A549 (cell line): Measurements from ENCODE around the gene FANCI. TPM values are rescaled to one million over a fixed set of nuclear protein-coding genes. Genes with fewer than 3 reads are reported as not detected.

Experiments used
- ATAC-seq, 2 experiments: fragments of 200-7000 bp in 1 of 2; fragments of >200 bp in 1 of 2; cut with Nextera tagmentation in 1 of 2; cut with Tn5 transposase in 1 of 2; 3 replicates each; pipeline versions ENCODE4 v1.8.0 to v1.9.1; 2018 to 2020; ENCODE audit warnings: mild to moderate bottlenecking in 1 of 2, moderate library complexity in 1 of 2
- CTCF ChIA-PET: fragments of 300-600 bp; sonication (Branson Sonifier 250); formaldehyde crosslinking; extraction: SDS; loops from one replicate; lab custom pipeline; 2021; ENCODE audit warnings: antibody characterized with exemption, inconsistent platforms; lab: Yijun Ruan, JAX
- POLR2A ChIA-PET: fragments of 350-600 bp; formaldehyde crosslinking; extraction: SDS; loops from one replicate; lab custom pipeline; 2021; ENCODE audit warnings: antibody characterized with exemption, inconsistent platforms; lab: Yijun Ruan, JAX
- DNase-seq, 2 experiments: peaks; one replicate each; pipeline versions ENCODE4 v3.0.0 to v3.0.0-alpha.2; 2011 to 2016; ENCODE audit warnings: low read depth in 1 of 2, low spot score in 1 of 2
- FAIRE-seq: peaks from 2 replicates; lab custom pipeline; 2011; peaks lifted over from hg19 to GRCh38; lab: Jason Lieb, UNC
- H3K27ac ChIP-seq, 2 experiments: fragments of >200 bp; sonication (Bioruptor Twin); formaldehyde crosslinking; 3 replicates each; pipeline ENCODE4 v1.5.1; 2016 to 2017
- H3K4me1 ChIP-seq: fragments of >200 bp; sonication (Bioruptor Twin); formaldehyde crosslinking; 3 replicates; pipeline ENCODE4 v1.6.1; 2016
- H3K4me2 ChIP-seq: fragments of >200 bp; sonication (Bioruptor Twin); formaldehyde crosslinking; 3 replicates; pipeline ENCODE4 v1.6.1; 2016
- H3K4me3 ChIP-seq: fragments of >200 bp; sonication (Bioruptor Twin); formaldehyde crosslinking; 3 replicates; pipeline ENCODE4 v1.5.1; 2016
- H3K9me3 ChIP-seq: fragments of >200 bp; sonication (Bioruptor Twin); formaldehyde crosslinking; 3 replicates; pipeline ENCODE4 v1.6.1; 2016
- CHD2 ChIP-seq: fragments of 150-350 bp; IDR thresholded peaks from 2 replicates; pipeline ENCODE4 v1.6.1; 2014; ENCODE audit warnings: low read length; ENCODE audit not compliant: partially characterized antibody
- EHF ChIP-seq: fragments of 250-450 bp; sonication (Bioruptor Pico); IDR thresholded peaks from 2 replicates; pipeline ENCODE4 v1.5.0; 2020; ENCODE audit warnings: mild to moderate bottlenecking
- ESRRA ChIP-seq: fragments of 150-350 bp; IDR thresholded peaks from 2 replicates; pipeline ENCODE4 v1.6.1; 2014; ENCODE audit warnings: mild to moderate bottlenecking, low read length, borderline replicate concordance
- GATA3 ChIP-seq: IDR thresholded peaks from 2 replicates; pipeline ENCODE4 v1.6.1; 2012; ENCODE audit warnings: borderline replicate concordance
- HDAC2 ChIP-seq: fragments of 200-600 bp; sonication (generic); IDR thresholded peaks from 2 replicates; pipeline ENCODE4 v1.6.1; 2016
- HES2 ChIP-seq: fragments of >200 bp; sonication (Bioruptor Twin); formaldehyde crosslinking; IDR thresholded peaks from 2 replicates; pipeline ENCODE4 v1.6.1; 2016
- HEYL ChIP-seq: fragments of 250-450 bp; sonication (Bioruptor Pico); IDR thresholded peaks from 2 replicates; pipeline ENCODE4 v1.8.0; 2021; ENCODE audit warnings: mild to moderate bottlenecking, moderate library complexity
- HMGXB4 ChIP-seq: fragments of 250-450 bp; sonication (Bioruptor Pico); IDR thresholded peaks from 2 replicates; pipeline ENCODE4 v1.5.0; 2021; ENCODE audit warnings: mild to moderate bottlenecking, moderate library complexity, borderline replicate concordance
- HOXB13 ChIP-seq: fragments of 250-450 bp; sonication (Bioruptor Pico); IDR thresholded peaks from 2 replicates; pipeline ENCODE4 v1.5.0; 2020; ENCODE audit warnings: low read depth, mild to moderate bottlenecking, moderate library complexity
- HOXB5 ChIP-seq: fragments of 250-450 bp; sonication (Bioruptor Pico); IDR thresholded peaks from 2 replicates; pipeline ENCODE4 v1.5.0; 2020; ENCODE audit warnings: mild to moderate bottlenecking, moderate library complexity
- JUN ChIP-seq, 2 experiments: fragments of >200 bp; sonication (Bioruptor Twin); formaldehyde crosslinking; IDR thresholded peaks; 2 replicates in 1 of 2; 3 replicates in 1 of 2; pipeline ENCODE4 v1.6.1; 2016 to 2017
- JUNB ChIP-seq: fragments of >200 bp; sonication (Bioruptor Twin); formaldehyde crosslinking; IDR thresholded peaks from 2 replicates; pipeline ENCODE4 v1.6.1; 2016
- KDM1A ChIP-seq: fragments of 200-600 bp; sonication (generic); IDR thresholded peaks from 2 replicates; pipeline ENCODE4 v1.6.1; 2016; ENCODE audit warnings: low read depth, mild to moderate bottlenecking
- NFE2L2 ChIP-seq: fragments of 150-350 bp; conservative IDR thresholded peaks from 2 replicates; pipeline ENCODE4 v1.6.1; 2014; ENCODE audit warnings: low read length
- POLR2A ChIP-seq: IDR thresholded peaks from 2 replicates; pipeline ENCODE4 v1.6.1; 2012; ENCODE audit warnings: mild to moderate bottlenecking, low read length
- POLR2AphosphoS2 ChIP-seq: conservative IDR thresholded peaks from 2 replicates; pipeline ENCODE4 v1.6.1; 2012; ENCODE audit warnings: low read length, improper control_type of control experiment, inconsistent platforms
- RAD21 ChIP-seq, 2 experiments: fragments of >200 bp in 1 of 2; sonication (Bioruptor Twin) in 1 of 2; formaldehyde crosslinking in 1 of 2; IDR thresholded peaks in 1 of 2; conservative IDR thresholded peaks in 1 of 2; 2 replicates in 1 of 2; 3 replicates in 1 of 2; pipeline ENCODE4 v1.6.1; 2012 to 2018; ENCODE audit warnings: inconsistent platforms in 1 of 2
- RARB ChIP-seq: fragments of 250-450 bp; sonication (Bioruptor Pico); IDR thresholded peaks from 2 replicates; pipeline ENCODE4 v1.8.0; 2021; ENCODE audit warnings: mild to moderate bottlenecking, moderate library complexity
- RCOR1 ChIP-seq: fragments of 150-350 bp; IDR thresholded peaks from 2 replicates; pipeline ENCODE4 v1.6.1; 2014; ENCODE audit warnings: antibody characterized with exemption, low read length, low read depth
- RFX5 ChIP-seq: fragments of 450-650 bp; IDR thresholded peaks from 2 replicates; pipeline ENCODE4 v1.7.1; 2014; ENCODE audit warnings: antibody characterized with exemption, mild to moderate bottlenecking, moderate library complexity
- SREBF2 ChIP-seq: fragments of 450-650 bp; IDR thresholded peaks from 2 replicates; pipeline ENCODE4 v1.6.1; 2014; ENCODE audit warnings: mild to moderate bottlenecking, moderate library complexity
- TP53 ChIP-seq: fragments of 250-450 bp; sonication (Bioruptor Pico); IDR thresholded peaks from 2 replicates; pipeline ENCODE4 v1.5.0; 2021; ENCODE audit warnings: mild to moderate bottlenecking, moderate library complexity
- ZFP36 ChIP-seq: fragments of 450-650 bp; IDR thresholded peaks from 2 replicates; pipeline ENCODE4 v1.6.1; 2014; ENCODE audit warnings: borderline replicate concordance; ENCODE audit not compliant: partially characterized antibody
- WGBS: methylation state at CpG from one replicate; pipeline ENCODE4 v1.1.6; 2017; ENCODE audit errors: missing lambda C conversion rate; 5-methylcytosine and 5-hydroxymethylcytosine counted together
- polyA plus RNA-seq, 4 experiments: library from polyadenylated mRNA; depleted of rRNA in 3 of 4; stranded (reverse); fragments of >200 nt; fragmentation: RNase III in 1 of 4; extraction: RNeasy Plus Mini Kit Qiagen cat#74134 plus additional on column Dnase treatment in 1 of 4; gene quantifications; 2 replicates in 3 of 4; 3 replicates in 1 of 4; pipeline ENCODE4 v1.2.3, GENCODE V29; 2011 to 2017
- small RNA-seq, 6 experiments: library from RNA; depleted of rRNA; stranded (forward); fragments of <200 nt; gene quantifications; one replicate each; pipeline ENCODE3, GENCODE V24; 2012
- TF ChIP-seq, protein P1 (sequence below): fragments of >200 bp; sonication (Bioruptor Twin); formaldehyde crosslinking; IDR thresholded peaks from 3 replicates; pipeline ENCODE4 v1.6.1; 2016

Gene FANCI
- polyA plus RNA-seq, 2 of the 4 experiments (the other 2 are of a cell fraction), result 101 to 123 TPM

GRCh38 chr15:89364741-89365450 is 121.1 kb downstream of the FANCI start (continued):
- TF ChIP-seq POLR2AphosphoS2, result no peak
- no peak for TF ChIP-seq NFE2L2
- TF ChIP-seq HES2, result no peak
- TF ChIP-seq HMGXB4, result no peak
- 0 out of 2 replicates have a peak, but pooled peaks have one; percentile 29 for TF ChIP-seq HOXB5 (CRISPR knock-in tag)
- no peak for TF ChIP-seq JUNB
- no peak for TF ChIP-seq HEYL (CRISPR knock-in tag)

- CTCF ChIA-PET, result interaction anchor here (0.7 to 19.6 kb wide), 12 partner anchors 7 to 159 kb away, joined by 3 to 593 read pairs (median 48); partner anchors contain the start of gene POLG
- WGBS, result 52% methylated on average over 22 of the region's 22 CpGs
Measured at GRCh38 chr15:89365462-89366065, 121.8 kb downstream of the FANCI start.

More at GRCh38 chr15:89365462-89366065, 121.8 kb downstream of the FANCI start:
- Histone ChIP-seq H3K27ac (no peak overlapping the region), H3K4me1 (peaks cover 23% of the 10 kb centered on the region), H3K9me3 (no peaks in the 10 kb centered on the region), H3K4me3 (no peak overlapping the region), H3K4me2 (no peak overlapping the region)
- DNase-seq (no peak), FAIRE-seq (no peak), ATAC-seq (no peak)
- TF ChIP-seq SREBF2, result no peak
- TF ChIP-seq, protein P1, sequence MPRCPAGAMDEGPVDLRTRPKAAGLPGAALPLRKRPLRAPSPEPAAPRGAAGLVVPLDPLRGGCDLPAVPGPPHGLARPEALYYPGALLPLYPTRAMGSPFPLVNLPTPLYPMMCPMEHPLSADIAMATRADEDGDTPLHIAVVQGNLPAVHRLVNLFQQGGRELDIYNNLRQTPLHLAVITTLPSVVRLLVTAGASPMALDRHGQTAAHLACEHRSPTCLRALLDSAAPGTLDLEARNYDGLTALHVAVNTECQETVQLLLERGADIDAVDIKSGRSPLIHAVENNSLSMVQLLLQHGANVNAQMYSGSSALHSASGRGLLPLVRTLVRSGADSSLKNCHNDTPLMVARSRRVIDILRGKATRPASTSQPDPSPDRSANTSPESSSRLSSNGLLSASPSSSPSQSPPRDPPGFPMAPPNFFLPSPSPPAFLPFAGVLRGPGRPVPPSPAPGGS, result no peak
- TF ChIP-seq JUNB, result no peak
- no peak for TF ChIP-seq KDM1A
- no peak for TF ChIP-seq RAD21 (conservative IDR thresholded peaks at IDR 0.05 in 1 of 2, IDR thresholded peaks at IDR 0.05 in 1 of 2)
- TF ChIP-seq JUN (IDR thresholded peaks at IDR 0.05), result no peak
- no peak for TF ChIP-seq RFX5
- TF ChIP-seq ZFP36, result no peak
- no peak for TF ChIP-seq RARB (CRISPR knock-in tag)
- TF ChIP-seq HMGXB4, result no peak
- TF ChIP-seq RCOR1, result no peak
- no peak for TF ChIP-seq CHD2
- no peak for TF ChIP-seq ESRRA
- TF ChIP-seq POLR2A, result no peak
- TF ChIP-seq HOXB13 (CRISPR knock-in tag), result no peak
- no peak for TF ChIP-seq HDAC2
- TF ChIP-seq EHF (CRISPR knock-in tag), result no peak
- TF ChIP-seq TP53 (CRISPR knock-in tag), result no peak
- TF ChIP-seq GATA3, result no peak
- POLR2A ChIA-PET, result no interaction called here

Small RNA genes lying within 50 kb of the gene (small RNA-seq; reads per million reads assigned to genes)
- gene MIR6766, result 0 reads per million in 6 experiments

Other genes starting within 250 kb of the FANCI start
- 63.3 and 76.4 TPM in 2 replicates for gene ABHD2, start 155.5 kb upstream of the FANCI start, polyA plus RNA-seq (2011; rRNA removed)
- gene ABHD2, start 155.5 kb upstream of the FANCI start, polyA plus RNA-seq (2017; fragmentation: RNase III; extraction: RNeasy Plus Mini Kit Qiagen cat#74134 plus additional on column Dnase treatment), result 33.1 to 41.0 TPM (median 36.2 TPM) in 3 replicates
- not detected in 2 replicates for gene RLBP1, start 22.4 kb upstream of the FANCI start, polyA plus RNA-seq (2011; rRNA removed)
- gene RLBP1, start 22.4 kb upstream of the FANCI start, polyA plus RNA-seq (2017; fragmentation: RNase III; extraction: RNeasy Plus Mini Kit Qiagen cat#74134 plus additional on column Dnase treatment), result not detected in 3 replicates
- gene POLG, start 90.8 kb downstream of the FANCI start, polyA plus RNA-seq (2011; rRNA removed), result 24.1 and 34.0 TPM in 2 replicates
- gene POLG, start 90.8 kb downstream of the FANCI start, polyA plus RNA-seq (2017; fragmentation: RNase III; extraction: RNeasy Plus Mini Kit Qiagen cat#74134 plus additional on column Dnase treatment), result 47.8 to 50.2 TPM (median 50.0 TPM) in 3 replicates